NCI-H146 treated with DMSO at 0.1 percent for 48 hours (cell line): Measurements from ENCODE around the gene CRB2.

Source experiments
- DNase-seq: peaks from one replicate; lab custom pipeline; 2025; ENCODE audit not compliant: unreplicated experiment; lab: John Stamatoyannopoulos, UW

CRB2 gene

GRCh38 chr9:123362856-123363255 lies 6.9 kb downstream of the CRB2 start:
- no peak for DNase-seq

- no peak for DNase-seq
These were observed 8.3 kb downstream of the CRB2 start for GRCh38 chr9:123364241-123364824.

- no peak for DNase-seq
These were observed 9.4 kb downstream of the CRB2 start for GRCh38 chr9:123365287-123365880.

- DNase-seq: no peak
These were observed 10.0 kb downstream of the CRB2 start for GRCh38 chr9:123365881-123366528.

GRCh38 chr9:123368023-123368422 lies 12.0 kb downstream of the CRB2 start:
- DNase-seq: no peak

- no peak for DNase-seq
These were observed 12.6 kb downstream of the CRB2 start for GRCh38 chr9:123368536-123369153.

GRCh38 chr9:123369296-123369695 lies 13.3 kb downstream of the CRB2 start:
- no peak for DNase-seq

- no peak for DNase-seq
These were observed 14.1 kb downstream of the CRB2 start for GRCh38 chr9:123370108-123370507.

- no peak for DNase-seq
These were observed 14.7 kb downstream of the CRB2 start for GRCh38 chr9:123370526-123371227.

GRCh38 chr9:123371228-123371584 lies 15.2 kb downstream of the CRB2 start:
- DNase-seq: no peak

GRCh38 chr9:123371805-123372590 lies 16.0 kb downstream of the CRB2 start:
- DNase-seq: no peak

- DNase-seq: no peak
These were observed 16.9 kb downstream of the CRB2 start for GRCh38 chr9:123372766-123373446.

GRCh38 chr9:123373447-123373923 lies 17.5 kb downstream of the CRB2 start:
- DNase-seq: no peak

GRCh38 chr9:123373946-123374345 lies 17.9 kb downstream of the CRB2 start:
- DNase-seq: no peak

GRCh38 chr9:123375469-123376132 lies 19.6 kb downstream of the CRB2 start:
- no peak for DNase-seq

- DNase-seq: no peak
These were observed 20.4 kb downstream of the CRB2 start for GRCh38 chr9:123376218-123377071.

- DNase-seq: no peak
These were observed 21.4 kb downstream of the CRB2 start for GRCh38 chr9:123377211-123377971.

GRCh38 chr9:123378025-123378424 lies 22.0 kb downstream of the CRB2 start:
- DNase-seq: no peak
